Neural progenitor cell (in vitro differentiated cells): ENCODE results near the gene AGBL2. TPM values are rescaled to one million over a fixed set of nuclear protein-coding genes. Genes with fewer than 3 reads are reported as not detected.
A peak's percentile ranks its signal among the peaks of the same experiment; 100 is the strongest.

Experiments
- DNase-seq: peaks from one replicate; pipeline ENCODE4 v3.0.0-alpha.2; 2016; ENCODE audit warnings: low spot score
- H2AFZ ChIP-seq: fragments of 200-600 bp; sonication (generic); replicated peaks from 2 replicates; pipeline ENCODE4 v1.6.1; 2016; ENCODE audit warnings: antibody characterized with exemption
- H3F3A ChIP-seq: fragments of 200-600 bp; sonication (generic); 2 replicates; pipeline ENCODE4 v1.6.1; 2016; ENCODE audit warnings: antibody characterized with exemption, low read depth
- H3K27ac ChIP-seq: fragments of 200-600 bp; sonication (generic); 2 replicates; pipeline ENCODE4 v1.5.1; 2016; ENCODE audit warnings: mild to moderate bottlenecking
- H3K27me3 ChIP-seq: fragments of 200-600 bp; sonication (generic); 2 replicates; pipeline ENCODE4 v1.6.1; 2016; ENCODE audit warnings: mild to moderate bottlenecking, moderate library complexity
- H3K36me3 ChIP-seq: fragments of 200-600 bp; sonication (generic); 2 replicates; pipeline ENCODE4 v1.5.1; 2016
- H3K4me1 ChIP-seq: fragments of 200-600 bp; sonication (generic); 2 replicates; pipeline ENCODE4 v1.6.1; 2016; ENCODE audit warnings: mixed run types
- H3K4me2 ChIP-seq: fragments of 200-600 bp; sonication (generic); 2 replicates; pipeline ENCODE4 v1.6.1; 2016
- H3K4me3 ChIP-seq: fragments of 200-600 bp; sonication (generic); 2 replicates; pipeline ENCODE4 v1.5.1; 2016
- H3K79me2 ChIP-seq: fragments of 200-600 bp; sonication (generic); 2 replicates; pipeline ENCODE4 v1.6.1; 2016; ENCODE audit warnings: low read depth
- H3K9ac ChIP-seq: fragments of 200-600 bp; sonication (generic); 2 replicates; pipeline ENCODE4 v1.6.1; 2016
- H3K9me3 ChIP-seq: fragments of 200-600 bp; sonication (generic); 2 replicates; pipeline ENCODE4 v1.5.1; 2016; ENCODE audit warnings: low read depth
- H4K20me1 ChIP-seq: fragments of 200-600 bp; sonication (generic); 2 replicates; pipeline ENCODE4 v1.6.1; 2016; ENCODE audit warnings: low read depth
- H3K27ac Mint-ChIP-seq: 3 replicates; pipeline ENCODE4 v1.8.0; 2021; ENCODE audit warnings: mixed read lengths
- H3K27me3 Mint-ChIP-seq: 2 replicates; pipeline ENCODE4 v1.8.0; 2022; ENCODE audit warnings: low read depth, mild to moderate bottlenecking, inconsistent platforms, moderate library complexity, mixed read lengths; ENCODE audit not compliant: insufficient read depth
- H3K36me3 Mint-ChIP-seq: 3 replicates; pipeline ENCODE4 v1.8.0; 2021; ENCODE audit warnings: mixed read lengths
- H3K4me1 Mint-ChIP-seq: 3 replicates; pipeline ENCODE4 v1.8.0; 2021; ENCODE audit warnings: mixed read lengths
- H3K4me3 Mint-ChIP-seq: 3 replicates; pipeline ENCODE4 v1.8.0; 2021; ENCODE audit warnings: mild to moderate bottlenecking, moderate library complexity, mixed read lengths
- H3K9me3 Mint-ChIP-seq: 3 replicates; pipeline ENCODE4 v1.8.0; 2020; ENCODE audit warnings: mixed read lengths
- EZH2 ChIP-seq: fragments of 200-600 bp; sonication (generic); IDR thresholded peaks from 2 replicates; pipeline ENCODE4 v1.6.1; 2017; ENCODE audit warnings: antibody characterized with exemption, mild to moderate bottlenecking, moderate library complexity
- EZH2phosphoT487 ChIP-seq: fragments of 200-600 bp; sonication (generic); IDR thresholded peaks from 2 replicates; pipeline ENCODE4 v1.6.1; 2017; ENCODE audit warnings: antibody characterized with exemption
- total RNA-seq: library from RNA; depleted of rRNA; stranded (reverse); fragments of >200 nt; gene quantifications from 2 replicates; pipeline ENCODE4 v1.2.3, GENCODE V29; 2015; ENCODE audit warnings: low replicate concordance
- TF ChIP-seq, protein P1 (sequence below): fragments of 200-600 bp; sonication (generic); IDR thresholded peaks from 2 replicates; pipeline ENCODE4 v1.5.1; 2017; ENCODE audit warnings: antibody characterized with exemption, mild to moderate bottlenecking

The AGBL2 gene
- total RNA-seq, 1 donor from 2014 or later, result 2.5 TPM

- H3K9me3 Mint-ChIP-seq, result no peaks in the 10 kb centered on the region
These were observed 17.1 kb upstream of the AGBL2 start for GRCh38 chr11:47732271-47732670.

GRCh38 chr11:47731475-47731874 lies 16.3 kb upstream of the AGBL2 start:
- no peaks in the 10 kb centered on the region for H3K27me3 ChIP-seq
- peak; percentile 58 for DNase-seq
- Mint-ChIP-seq H3K4me3 (no peak overlapping the region), H3K27ac (no peak overlapping the region), H3K36me3 (peaks cover 38% of the 10 kb centered on the region), H3K27me3 (peaks cover 2% of the 10 kb centered on the region), H3K9me3 (no peaks in the 10 kb centered on the region), H3K4me1 (no peaks in the 10 kb centered on the region)
- TF ChIP-seq EZH2phosphoT487, result no peak
- TF ChIP-seq, protein P1, sequence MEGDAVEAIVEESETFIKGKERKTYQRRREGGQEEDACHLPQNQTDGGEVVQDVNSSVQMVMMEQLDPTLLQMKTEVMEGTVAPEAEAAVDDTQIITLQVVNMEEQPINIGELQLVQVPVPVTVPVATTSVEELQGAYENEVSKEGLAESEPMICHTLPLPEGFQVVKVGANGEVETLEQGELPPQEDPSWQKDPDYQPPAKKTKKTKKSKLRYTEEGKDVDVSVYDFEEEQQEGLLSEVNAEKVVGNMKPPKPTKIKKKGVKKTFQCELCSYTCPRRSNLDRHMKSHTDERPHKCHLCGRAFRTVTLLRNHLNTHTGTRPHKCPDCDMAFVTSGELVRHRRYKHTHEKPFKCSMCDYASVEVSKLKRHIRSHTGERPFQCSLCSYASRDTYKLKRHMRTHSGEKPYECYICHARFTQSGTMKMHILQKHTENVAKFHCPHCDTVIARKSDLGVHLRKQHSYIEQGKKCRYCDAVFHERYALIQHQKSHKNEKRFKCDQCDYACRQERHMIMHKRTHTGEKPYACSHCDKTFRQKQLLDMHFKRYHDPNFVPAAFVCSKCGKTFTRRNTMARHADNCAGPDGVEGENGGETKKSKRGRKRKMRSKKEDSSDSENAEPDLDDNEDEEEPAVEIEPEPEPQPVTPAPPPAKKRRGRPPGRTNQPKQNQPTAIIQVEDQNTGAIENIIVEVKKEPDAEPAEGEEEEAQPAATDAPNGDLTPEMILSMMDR, result no peak
- no peak for TF ChIP-seq EZH2
- peak overlapping the region; percentile 1 for H3K4me3 ChIP-seq
- H3K9ac ChIP-seq, result no peak overlapping the region
- peaks cover 4% of the 10 kb centered on the region for H3K79me2 ChIP-seq
- H3K27ac ChIP-seq, result peak overlapping the region; percentile 89
- H2AFZ ChIP-seq, result no peak overlapping the region
- H3K4me2 ChIP-seq, result peak overlapping the region; percentile 52
- H3K4me1 ChIP-seq, result peaks cover 16% of the 10 kb centered on the region
- no peaks in the 10 kb centered on the region for H3K9me3 ChIP-seq
- peaks cover 46% of the 10 kb centered on the region for H3K36me3 ChIP-seq
- peaks cover 12% of the 10 kb centered on the region for H4K20me1 ChIP-seq
- peaks cover 40% of the 10 kb centered on the region for H3F3A ChIP-seq

More at GRCh38 chr11:47732271-47732670, 17.1 kb upstream of the AGBL2 start:
- Histone ChIP-seq H3K9me3 (no peaks in the 10 kb centered on the region), H3K79me2 (peaks cover 4% of the 10 kb centered on the region), H4K20me1 (peaks cover 12% of the 10 kb centered on the region), H3K9ac (no peak overlapping the region), H3K4me3 (no peak overlapping the region), H2AFZ (no peak overlapping the region), H3K27me3 (no peaks in the 10 kb centered on the region), H3K27ac (peak overlapping the region; percentile 89), H3K4me2 (peak overlapping the region; percentile 52), H3K4me1 (peaks cover 16% of the 10 kb centered on the region), H3F3A (peaks cover 40% of the 10 kb centered on the region), H3K36me3 (peaks cover 50% of the 10 kb centered on the region)
- Mint-ChIP-seq H3K4me1 (no peaks in the 10 kb centered on the region), H3K27me3 (peaks cover 2% of the 10 kb centered on the region), H3K27ac (no peak overlapping the region), H3K4me3 (no peak overlapping the region), H3K36me3 (peaks cover 44% of the 10 kb centered on the region)
- peak; percentile 3 for DNase-seq
- TF ChIP-seq EZH2phosphoT487, result no peak
- TF ChIP-seq, protein P1, result no peak

- no peak overlapping the region for H3K27ac ChIP-seq
- peaks cover 13% of the 10 kb centered on the region for H3K4me1 ChIP-seq
- no peaks in the 10 kb centered on the region for H3K9me3 ChIP-seq
- Mint-ChIP-seq H3K4me3 (no peak overlapping the region), H3K36me3 (peaks cover 41% of the 10 kb centered on the region), H3K9me3 (no peaks in the 10 kb centered on the region), H3K4me1 (no peaks in the 10 kb centered on the region), H3K27me3 (peaks cover 2% of the 10 kb centered on the region), H3K27ac (no peak overlapping the region)
- H3K4me2 ChIP-seq, result no peak overlapping the region
- H3K27me3 ChIP-seq, result no peaks in the 10 kb centered on the region
- H2AFZ ChIP-seq, result no peak overlapping the region
- H3F3A ChIP-seq, result peaks cover 24% of the 10 kb centered on the region
- H3K4me3 ChIP-seq, result no peak overlapping the region
- TF ChIP-seq, protein P1, result no peak
- TF ChIP-seq EZH2 (no peak), EZH2phosphoT487 (no peak)
- peaks cover 4% of the 10 kb centered on the region for H3K79me2 ChIP-seq
- H4K20me1 ChIP-seq, result peaks cover 7% of the 10 kb centered on the region
- no peak overlapping the region for H3K9ac ChIP-seq
- peaks cover 38% of the 10 kb centered on the region for H3K36me3 ChIP-seq
- no peak for DNase-seq
These were observed 11.8 kb upstream of the AGBL2 start for GRCh38 chr11:47726878-47727514.
